Measurements from ENCODE around the gene DSP.

DNA sequence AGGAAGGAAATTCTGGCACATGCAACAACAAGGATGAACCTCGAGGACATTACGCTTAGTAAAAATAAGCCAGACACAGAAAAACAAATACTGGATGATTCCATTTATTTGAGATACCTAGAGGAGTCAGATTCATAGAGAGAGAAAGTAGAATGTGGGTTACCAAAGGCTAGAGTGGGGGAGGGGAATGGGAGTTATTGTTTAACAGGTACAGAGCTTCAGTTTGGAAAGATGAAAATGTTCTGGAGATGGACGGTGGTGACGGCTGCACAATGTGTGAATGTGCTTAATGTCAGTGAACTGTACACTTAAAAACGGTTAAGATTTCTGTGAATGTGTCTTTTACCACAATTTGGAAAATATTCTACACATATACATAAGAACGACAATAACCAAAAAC is 33.9 kb upstream of the DSP start:
- no peak for TF ChIP-seq YY1 (IDR thresholded peaks at IDR 0.05; ENCODE audit: insufficient read depth, insufficient read length)
- no peak for TF ChIP-seq SUZ12 (IDR thresholded peaks at IDR 0.05; ENCODE audit: extremely low read depth, insufficient read depth, insufficient read length)

All from NT2/D1 (cell line).